Adrenal gland (tissue), 5 donors: ENCODE results near the gene EDNRA.

Experiments used
- CTCF ChIP-seq, 6 experiments: fragments of 450-650 bp in 4 of 6; fragments of 200-600 bp in 2 of 6; sonication (generic) in 1 of 6; IDR thresholded peaks; 1 replicate in 5 of 6; 2 replicates in 1 of 6; pipeline versions ENCODE4 v1.5.1 to v1.8.0; 2016 to 2021; ENCODE audit warnings: antibody characterized with exemption in 6 of 6, mild to moderate bottlenecking in 2 of 6, moderate library complexity in 1 of 6
- POLR2A ChIP-seq, 2 donors: fragments of 450-650 bp; IDR thresholded peaks; one replicate each; pipeline ENCODE4 v1.6.1; 2017; ENCODE audit warnings: antibody characterized with exemption in 2 of 2, mild to moderate bottlenecking in 2 of 2, moderate library complexity in 1 of 2
- donor health status: DM: no; HTN: no; CAD: no.

GRCh38 chr4:147582386-147583060, 101.6 kb downstream of the EDNRA start:
- TF ChIP-seq CTCF (IDR thresholded peaks at IDR 0.05) (no peak), POLR2A (IDR thresholded peaks at IDR 0.05) (no peak)
